Esophagus (tissue), 2 donors: ENCODE measurements around the gene METAP1D. TPM values are rescaled to one million over a fixed set of nuclear protein-coding genes. Genes with fewer than 3 reads are reported as not detected.
"Not testable (repeated sequence)": the region's sequence is repeated elsewhere in the genome, so short reads cannot be mapped to it uniquely, and the experiment has no call there.

Experiments
- H3K27ac ChIP-seq, 2 donors: one replicate each; pipeline ENCODE4 v1.5.1; 2013; ENCODE audit warnings: low read depth in 2 of 2, mild to moderate bottlenecking in 2 of 2, inconsistent platforms in 1 of 2, low read length in 1 of 2, moderate library complexity in 1 of 2
- H3K27me3 ChIP-seq, 2 donors: one replicate each; pipeline ENCODE4 v1.6.1; 2013; ENCODE audit warnings: low read length in 2 of 2, control low read depth in 1 of 2, mild to moderate bottlenecking in 1 of 2; ENCODE audit not compliant: insufficient read depth in 2 of 2, control insufficient read depth in 1 of 2
- H3K36me3 ChIP-seq, 2 donors: one replicate each; pipeline ENCODE4 v1.6.1; 2013; ENCODE audit warnings: low read length in 1 of 2; ENCODE audit not compliant: control insufficient read depth in 2 of 2, insufficient read depth in 2 of 2
- H3K4me1 ChIP-seq, 2 donors: one replicate each; pipeline ENCODE4 v1.6.1; 2013; ENCODE audit warnings: low read length in 1 of 2; ENCODE audit not compliant: control insufficient read depth in 2 of 2, insufficient read depth in 2 of 2
- H3K4me3 ChIP-seq, 2 donors: one replicate each; pipeline ENCODE4 v1.5.1; 2013; ENCODE audit warnings: low read length in 2 of 2, mild to moderate bottlenecking in 2 of 2, low read depth in 1 of 2, moderate library complexity in 1 of 2
- H3K9me3 ChIP-seq, 2 donors: one replicate each; pipeline ENCODE4 v1.6.1; 2013; ENCODE audit warnings: mild to moderate bottlenecking in 2 of 2, low read depth in 1 of 2, low read length in 1 of 2, moderate library complexity in 1 of 2; ENCODE audit not compliant: control insufficient read depth in 2 of 2, insufficient read depth in 1 of 2
- WGBS, 2 donors: extraction: QIAGEN DNeasy Blood & Tissue Kit; methylation state at CpG; one replicate each; pipeline ENCODE4 v1.1.7; 2013; 5-methylcytosine and 5-hydroxymethylcytosine counted together
- polyA plus RNA-seq, 2 donors: library from polyadenylated mRNA; stranded (reverse); fragments of 200-250 nt; gene quantifications; one replicate each; pipeline ENCODE4 v1.2.3, GENCODE V29; 2013
- donor health status: healthy with polysubstance abuse.
- donor health status: Bipolar disorder and iron deficiency.

METAP1D gene
- polyA plus RNA-seq, 2 donors: 2.8 to 5.0 TPM

GRCh38 chr2:171964308-171964707, 35.4 kb upstream of the METAP1D start:
- Histone ChIP-seq H3K9me3 (no peaks in the 10 kb centered on the region), H3K4me3 (no peak overlapping the region), H3K4me1 (no peaks in the 10 kb centered on the region), H3K27ac (no peak overlapping the region), H3K36me3 (peaks cover 0 to 4% of the 10 kb centered on the region in 2 donors), H3K27me3 (no peaks in the 10 kb centered on the region)
- WGBS, 2 donors: 79 to 90% methylated on average over 2 of the region's 2 CpGs

GRCh38 chr2:171965238-171965637, 34.5 kb upstream of the METAP1D start:
- H3K4me1 ChIP-seq: no peaks in the 10 kb centered on the region
- H3K4me3 ChIP-seq: no peak overlapping the region
- H3K27me3 ChIP-seq: no peaks in the 10 kb centered on the region
- H3K36me3 ChIP-seq: peaks cover 0 to 4% of the 10 kb centered on the region in 2 donors
- WGBS, 2 donors: 83 to 87% methylated on average over 3 of the region's 3 CpGs
- no peaks in the 10 kb centered on the region for H3K9me3 ChIP-seq
- H3K27ac ChIP-seq: no peak overlapping the region

DNA sequence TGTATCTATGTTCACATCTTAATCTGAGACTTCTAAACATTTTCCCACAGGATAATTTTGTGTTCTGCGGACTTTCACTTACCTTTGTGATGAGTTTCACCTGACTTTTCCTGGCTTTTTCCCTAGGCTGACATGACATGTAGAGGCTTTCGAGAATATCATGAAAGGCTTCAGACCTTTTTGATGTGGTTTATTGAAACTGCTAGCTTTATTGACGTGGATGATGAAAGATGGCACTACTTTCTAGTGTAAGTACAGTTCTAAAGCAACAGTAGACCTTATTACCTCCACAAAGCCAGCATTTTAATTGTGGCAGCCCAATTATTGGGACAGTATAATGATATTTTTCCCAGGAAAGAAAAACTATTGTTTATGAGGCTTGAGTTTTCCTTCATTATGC, 34.1 kb upstream of the METAP1D start:
- no peak overlapping the region for H3K4me3 ChIP-seq
- 88 to 94% methylated on average over 3 of the region's 3 CpGs for WGBS, 2 donors
- H3K9me3 ChIP-seq: no peaks in the 10 kb centered on the region
- H3K36me3 ChIP-seq: peaks cover 0 to 4% of the 10 kb centered on the region in 2 donors
- no peaks in the 10 kb centered on the region for H3K4me1 ChIP-seq
- no peak overlapping the region for H3K27ac ChIP-seq
- H3K27me3 ChIP-seq: no peaks in the 10 kb centered on the region

DNA sequence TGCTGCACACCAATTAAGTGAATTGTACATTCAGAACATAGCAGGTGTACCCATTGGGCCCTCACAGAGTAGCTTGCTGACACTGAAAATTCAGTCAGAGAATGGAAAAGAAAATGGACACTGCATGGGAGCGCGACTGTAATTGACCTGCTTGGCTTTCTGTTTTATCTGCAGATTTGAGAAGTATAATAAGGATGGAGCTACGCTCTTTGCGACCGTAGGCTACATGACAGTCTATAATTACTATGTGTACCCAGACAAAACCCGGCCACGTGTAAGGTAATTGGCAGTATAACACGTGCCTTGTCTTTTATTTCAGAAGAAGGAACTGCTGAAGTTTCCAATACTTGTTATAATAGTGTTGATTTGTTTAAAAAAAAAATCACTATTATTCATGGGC, 33.5 kb upstream of the METAP1D start:
- Histone ChIP-seq H3K27me3 (no peaks in the 10 kb centered on the region), H3K4me3 (no peak overlapping the region), H3K9me3 (no peaks in the 10 kb centered on the region), H3K4me1 (no peaks in the 10 kb centered on the region), H3K36me3 (peaks cover 0 to 4% of the 10 kb centered on the region in 2 donors), H3K27ac (no peak overlapping the region)
- WGBS, 2 donors: 95 to 98% methylated on average over 8 of the region's 8 CpGs

GRCh38 chr2:171966688-171967087, 33.1 kb upstream of the METAP1D start:
- Histone ChIP-seq H3K4me1 (no peaks in the 10 kb centered on the region), H3K27me3 (no peaks in the 10 kb centered on the region), H3K4me3 (no peak overlapping the region), H3K9me3 (no peaks in the 10 kb centered on the region), H3K27ac (no peak overlapping the region), H3K36me3 (peaks cover 0 to 4% of the 10 kb centered on the region in 2 donors)

DNA sequence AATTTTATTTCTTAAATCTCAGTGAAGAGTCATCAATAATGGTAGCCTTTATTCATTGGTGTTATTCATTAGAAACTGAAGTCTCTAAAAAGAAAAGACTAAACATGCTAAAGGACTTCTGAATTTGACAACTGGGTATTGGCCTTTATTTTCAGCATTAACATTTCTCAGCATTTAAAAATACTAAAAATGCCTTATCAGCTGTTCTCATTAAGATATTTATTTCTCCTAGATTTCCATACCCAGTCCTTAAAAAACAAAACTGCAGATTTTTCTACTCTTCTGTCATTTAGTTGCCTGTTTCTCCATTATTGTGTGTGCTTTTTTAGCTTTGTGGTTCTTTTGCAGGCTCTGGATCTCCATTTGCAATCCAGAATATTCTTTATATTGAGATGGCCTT, 31.2 kb upstream of the METAP1D start:
- H3K27me3 ChIP-seq: no peaks in the 10 kb centered on the region
- H3K27ac ChIP-seq: no peak overlapping the region
- H3K4me3 ChIP-seq: no peak overlapping the region
- no peaks in the 10 kb centered on the region for H3K4me1 ChIP-seq
- H3K9me3 ChIP-seq: no peaks in the 10 kb centered on the region
- H3K36me3 ChIP-seq: peaks cover 0 to 4% of the 10 kb centered on the region in 2 donors

- 97 to 100% methylated on average over 2 of the region's 2 CpGs for WGBS, 2 donors
- Histone ChIP-seq H3K4me1 (no peaks in the 10 kb centered on the region), H3K36me3 (no peaks in the 10 kb centered on the region), H3K27me3 (no peaks in the 10 kb centered on the region), H3K9me3 (no peaks in the 10 kb centered on the region), H3K4me3 (no peak overlapping the region), H3K27ac (no peak overlapping the region)
These were observed 27.3 kb upstream of the METAP1D start for GRCh38 chr2:171972329-171972982.

DNA sequence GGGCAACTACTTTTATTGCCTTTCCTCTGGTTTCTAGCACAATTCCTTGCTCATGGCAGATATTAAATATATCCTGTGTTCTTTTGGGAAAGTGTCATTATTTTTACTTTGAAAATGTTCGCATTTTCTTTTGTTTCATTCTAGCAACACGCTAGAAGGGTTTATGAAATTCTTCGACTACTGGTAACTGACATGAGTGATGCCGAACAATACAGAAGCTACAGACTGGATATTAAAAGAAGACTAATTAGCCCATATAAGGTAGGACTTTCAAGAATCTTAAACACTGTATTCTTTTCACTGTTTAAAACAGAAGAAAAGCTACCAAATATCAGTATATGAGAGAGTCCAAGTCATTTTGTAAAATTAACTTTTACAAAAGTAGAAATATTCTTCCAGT, 20.6 kb upstream of the METAP1D start:
- H3K4me3 ChIP-seq: no peak overlapping the region
- H3K27me3 ChIP-seq: no peaks in the 10 kb centered on the region
- no peaks in the 10 kb centered on the region for H3K4me1 ChIP-seq
- peaks cover 0 to 3% of the 10 kb centered on the region in 2 donors for H3K36me3 ChIP-seq
- no peak overlapping the region for H3K27ac ChIP-seq
- H3K9me3 ChIP-seq: no peaks in the 10 kb centered on the region
- 96 to 98% methylated on average over 4 of the region's 4 CpGs for WGBS, 2 donors

GRCh38 chr2:171983924-171984323, 15.8 kb upstream of the METAP1D start:
- H3K4me1 ChIP-seq, H3K27me3 ChIP-seq, H3K9me3 ChIP-seq, H3K36me3 ChIP-seq, H3K4me3 ChIP-seq, H3K27ac ChIP-seq: not testable (repeated sequence)
- 97 to 100% methylated on average over 1 of the region's 1 CpG for WGBS, 2 donors

DNA sequence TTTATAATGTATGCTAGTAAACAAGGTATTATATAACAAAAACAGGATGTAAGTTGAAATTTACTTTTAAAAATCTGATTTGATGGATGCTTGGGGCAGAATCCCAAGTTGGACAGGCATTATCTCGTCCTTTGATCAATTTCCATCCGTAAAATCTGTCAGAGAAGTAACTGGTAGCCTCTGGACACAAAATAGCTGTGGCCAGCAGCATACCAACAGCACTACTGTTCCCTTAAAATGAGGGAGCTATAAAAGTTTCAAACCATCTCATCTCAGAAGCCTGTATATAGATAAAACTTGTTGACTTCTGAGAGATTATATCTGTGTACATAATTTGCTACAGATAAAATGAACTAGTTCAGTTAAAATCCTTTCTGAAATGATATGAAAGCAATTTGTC, 14.7 kb upstream of the METAP1D start:
- Histone ChIP-seq H3K4me1 (no peaks in the 10 kb centered on the region), H3K4me3 (no peak overlapping the region), H3K9me3 (no peaks in the 10 kb centered on the region), H3K27ac (no peak overlapping the region), H3K36me3 (no peaks in the 10 kb centered on the region), H3K27me3 (no peaks in the 10 kb centered on the region)
- WGBS, 2 donors: 93 to 94% methylated on average over 2 of the region's 2 CpGs
